GM18858 (cell line): ENCODE data around the gene RAD51B.
"Not testable (repeated sequence)": the region's sequence is repeated elsewhere in the genome, so short reads cannot be mapped to it uniquely, and the experiment has no call there.

ENCODE experiments used
- ATAC-seq: cut with Tn5 transposase; IDR thresholded peaks from one replicate; pipeline ENCODE4 v1.9.1; 2021; ENCODE audit not compliant: unreplicated experiment

RAD51B gene

GRCh38 chr14:68414121-68414520 is 594.5 kb downstream of the RAD51B start:
- ATAC-seq = no peak

GRCh38 chr14:68416171-68416570 is 596.6 kb downstream of the RAD51B start:
- no peak for ATAC-seq

GRCh38 chr14:68417009-68417650 is 597.6 kb downstream of the RAD51B start:
- no peak for ATAC-seq

DNA sequence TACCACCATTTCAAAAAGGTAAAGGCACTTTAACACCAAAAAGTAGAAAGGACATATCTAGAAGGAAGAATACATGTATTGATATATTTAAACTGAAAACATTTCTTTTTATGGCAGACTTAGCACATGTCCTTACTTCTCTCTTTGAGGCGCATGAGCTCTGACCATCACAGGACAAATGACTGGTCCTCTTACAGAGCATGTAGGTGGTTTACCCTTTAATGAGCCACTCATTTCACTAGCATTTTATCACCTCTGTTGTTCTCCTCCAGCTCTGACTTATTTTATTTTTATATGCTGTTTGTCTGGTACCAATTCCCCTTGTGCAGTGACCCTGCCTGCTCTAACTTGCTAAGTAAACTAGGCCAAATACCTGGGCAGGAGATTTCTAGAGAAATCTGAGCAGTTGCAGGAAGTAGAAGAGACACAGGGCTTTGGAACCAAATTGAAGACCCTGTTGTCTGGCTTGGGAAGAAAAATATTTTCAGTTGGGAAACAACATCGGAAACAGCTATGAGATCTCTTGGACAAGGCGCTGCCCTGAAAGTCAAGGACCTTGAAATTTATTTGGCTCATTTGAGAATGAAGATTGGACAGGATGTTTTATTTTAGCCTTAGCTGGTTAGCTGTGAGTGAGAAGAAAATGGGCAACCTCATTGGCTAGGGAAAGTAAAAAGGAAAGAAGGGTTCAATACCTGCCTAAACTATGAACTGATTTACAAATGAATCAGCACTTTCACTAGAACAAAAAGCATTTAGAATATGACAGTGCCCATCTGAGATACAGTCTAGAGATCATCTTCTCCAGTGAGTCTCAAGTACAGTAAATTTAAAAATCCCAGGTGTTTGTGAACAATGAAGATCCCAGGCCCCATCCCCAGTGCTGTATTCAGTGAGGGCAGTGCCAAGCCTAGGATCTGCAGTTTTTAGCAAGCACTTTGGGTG is 598.9 kb downstream of the RAD51B start:
- no peak for ATAC-seq

DNA sequence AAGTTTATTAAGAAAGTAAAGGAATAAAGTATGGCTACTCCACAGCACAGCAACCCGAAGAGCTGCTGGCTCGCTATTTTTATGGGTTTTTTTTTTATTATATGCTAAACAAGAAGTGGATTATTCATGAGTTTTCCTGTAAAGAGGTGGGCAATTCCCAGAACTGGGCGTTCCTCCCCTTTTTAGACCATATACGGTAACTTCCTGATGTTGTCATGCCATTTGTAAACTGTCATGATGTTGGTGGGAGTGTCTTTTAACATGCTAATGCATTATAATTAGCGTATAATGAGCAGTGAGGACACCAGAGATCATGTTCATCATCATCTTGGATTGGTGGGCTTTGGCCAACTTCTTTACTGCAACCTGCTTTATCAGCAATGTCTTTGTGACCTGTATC is 600.8 kb downstream of the RAD51B start:
- no peak for ATAC-seq

DNA sequence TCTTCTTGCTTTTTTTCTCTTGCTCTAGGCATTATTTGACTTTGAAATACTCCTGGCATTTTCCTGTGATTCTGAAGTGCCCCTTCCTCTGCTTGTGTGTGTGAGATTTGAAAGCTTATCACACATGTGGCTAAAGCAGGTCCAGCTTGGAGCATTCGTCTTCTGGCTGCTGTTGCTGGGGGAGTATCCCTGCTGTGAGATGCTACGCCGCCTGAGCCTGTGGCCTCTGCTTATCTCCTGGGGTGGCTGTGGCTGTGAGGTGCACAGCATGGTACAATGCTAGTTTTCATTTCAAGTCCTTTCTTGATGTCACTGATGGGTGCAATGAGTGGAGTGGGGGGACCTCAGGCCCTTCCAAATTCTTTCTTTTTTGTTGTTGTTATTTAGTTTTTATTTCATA is 601.5 kb downstream of the RAD51B start:
- no peak for ATAC-seq

DNA sequence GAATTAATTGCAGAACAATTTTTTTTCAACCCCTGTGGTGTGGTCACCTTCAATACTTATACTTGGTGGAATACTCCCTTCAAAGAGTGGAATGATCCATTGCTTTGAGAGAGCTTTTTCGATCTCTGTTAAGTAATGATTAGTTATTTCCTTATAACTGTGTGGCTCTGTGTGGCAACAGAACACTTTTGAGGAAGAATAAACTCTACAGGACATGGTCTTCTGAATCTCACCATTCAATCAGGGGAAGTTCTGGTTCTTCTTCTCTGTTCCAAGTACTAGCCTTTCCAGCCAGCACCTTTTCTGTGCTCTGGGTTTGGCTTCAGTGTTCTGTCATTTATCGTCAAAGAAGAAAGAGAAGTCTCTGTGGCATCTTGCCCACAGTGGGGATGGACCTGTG is 604.1 kb downstream of the RAD51B start:
- no peak for ATAC-seq

- ATAC-seq = no peak
These were observed 605.0 kb downstream of the RAD51B start for GRCh38 chr14:68424443-68425172.

- no peak for ATAC-seq
These were observed 607.3 kb downstream of the RAD51B start for GRCh38 chr14:68426661-68427549.

DNA sequence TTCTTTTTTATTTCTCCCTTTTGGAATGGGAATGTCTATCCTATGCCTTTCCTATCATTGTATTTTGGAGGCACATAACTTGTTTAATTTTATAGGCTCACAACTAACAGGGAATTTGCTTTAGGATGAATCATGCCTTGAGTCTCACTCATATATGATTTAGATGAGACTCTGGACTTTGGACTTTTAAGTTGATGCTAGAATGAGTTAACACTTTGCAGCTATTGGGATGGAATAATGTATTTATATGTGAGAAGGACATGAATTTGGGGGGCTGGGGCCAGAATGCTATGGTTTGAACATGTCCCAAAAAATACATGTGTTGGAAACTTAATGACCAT is 607.9 kb downstream of the RAD51B start:
- no peak for ATAC-seq

GRCh38 chr14:68428900-68429299 is 609.3 kb downstream of the RAD51B start:
- ATAC-seq = not testable (repeated sequence)

GRCh38 chr14:68434173-68434572 is 614.6 kb downstream of the RAD51B start:
- ATAC-seq = not testable (repeated sequence)

DNA sequence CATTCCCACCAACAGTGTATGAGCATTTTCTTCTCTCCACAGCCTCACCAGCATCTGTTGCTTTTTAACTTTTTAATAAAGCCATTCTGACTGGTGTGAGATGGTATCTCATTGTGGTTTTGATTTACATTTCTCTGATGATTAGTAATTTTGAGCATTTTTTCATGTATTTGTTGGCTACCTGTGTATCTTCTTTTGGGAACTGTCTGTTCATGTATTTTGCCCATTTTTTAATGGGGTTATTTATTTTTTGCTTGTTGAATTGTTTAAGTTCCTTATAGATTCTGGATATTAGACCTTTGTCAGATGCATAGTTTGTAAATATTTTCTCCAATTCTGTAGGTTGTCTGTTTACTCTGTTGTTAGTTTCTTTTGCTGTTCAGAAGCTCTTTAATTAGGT is 616.1 kb downstream of the RAD51B start:
- not testable (repeated sequence) for ATAC-seq

DNA sequence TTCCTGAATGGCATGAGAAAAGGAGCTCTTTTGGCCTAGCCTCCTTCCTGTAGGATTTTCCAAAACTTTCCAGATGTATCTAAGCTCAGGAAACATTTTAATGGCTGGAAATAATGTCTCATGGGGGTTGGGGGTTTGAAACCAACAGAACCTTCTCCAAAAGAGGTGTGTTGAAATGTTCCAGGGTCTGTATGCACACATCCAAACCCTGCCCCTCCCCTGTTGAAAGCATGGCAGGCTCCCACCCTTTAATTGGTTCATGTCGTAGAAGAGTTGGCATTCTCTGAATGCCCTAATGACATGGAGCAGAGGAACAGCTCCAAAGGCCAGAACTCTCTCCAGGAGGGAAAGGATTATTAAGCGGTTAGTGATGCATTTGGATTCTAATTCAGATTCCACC is 620.1 kb downstream of the RAD51B start:
- ATAC-seq = no peak

GRCh38 chr14:68440820-68441219 is 621.2 kb downstream of the RAD51B start:
- ATAC-seq = no peak

- ATAC-seq = no peak
These were observed 622.0 kb downstream of the RAD51B start for GRCh38 chr14:68441542-68441941.

DNA sequence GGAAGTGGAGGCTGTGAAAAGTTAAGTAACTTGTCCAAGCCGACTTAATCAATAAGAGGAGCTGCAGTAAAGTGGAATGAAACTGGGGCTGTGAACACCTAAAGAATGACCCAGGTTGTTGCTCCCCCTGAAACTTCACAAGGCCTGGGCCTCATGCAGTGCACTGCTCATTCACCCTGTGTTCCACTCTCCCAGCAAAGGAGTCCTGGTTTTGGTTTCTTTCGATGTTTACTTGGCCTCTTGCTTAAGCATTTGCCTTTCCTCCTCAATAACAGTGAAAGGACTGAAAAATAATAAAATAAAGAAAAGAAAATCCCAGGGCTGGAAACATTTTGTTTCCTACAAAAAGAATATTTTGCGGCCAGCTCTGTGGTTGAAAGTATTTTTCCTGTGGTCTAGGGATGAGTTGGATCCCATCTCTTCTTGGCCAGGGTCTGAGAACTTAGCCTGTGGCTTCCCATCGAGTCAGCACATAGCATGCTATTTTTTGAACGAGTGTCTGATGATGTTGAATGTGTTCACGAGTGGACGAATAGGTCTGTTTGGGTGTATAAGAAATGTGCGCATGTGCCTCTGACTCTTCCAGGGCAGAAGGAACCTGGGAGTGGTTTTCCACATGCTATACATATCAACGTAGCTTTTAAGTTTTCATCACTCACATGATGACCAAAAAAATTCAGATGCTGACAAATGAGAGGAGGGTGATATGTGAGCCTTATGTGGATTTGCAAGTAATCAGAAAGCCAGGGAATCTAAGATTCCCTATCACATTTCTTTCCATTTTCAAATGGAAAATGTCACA is 623.5 kb downstream of the RAD51B start:
- no peak for ATAC-seq

DNA sequence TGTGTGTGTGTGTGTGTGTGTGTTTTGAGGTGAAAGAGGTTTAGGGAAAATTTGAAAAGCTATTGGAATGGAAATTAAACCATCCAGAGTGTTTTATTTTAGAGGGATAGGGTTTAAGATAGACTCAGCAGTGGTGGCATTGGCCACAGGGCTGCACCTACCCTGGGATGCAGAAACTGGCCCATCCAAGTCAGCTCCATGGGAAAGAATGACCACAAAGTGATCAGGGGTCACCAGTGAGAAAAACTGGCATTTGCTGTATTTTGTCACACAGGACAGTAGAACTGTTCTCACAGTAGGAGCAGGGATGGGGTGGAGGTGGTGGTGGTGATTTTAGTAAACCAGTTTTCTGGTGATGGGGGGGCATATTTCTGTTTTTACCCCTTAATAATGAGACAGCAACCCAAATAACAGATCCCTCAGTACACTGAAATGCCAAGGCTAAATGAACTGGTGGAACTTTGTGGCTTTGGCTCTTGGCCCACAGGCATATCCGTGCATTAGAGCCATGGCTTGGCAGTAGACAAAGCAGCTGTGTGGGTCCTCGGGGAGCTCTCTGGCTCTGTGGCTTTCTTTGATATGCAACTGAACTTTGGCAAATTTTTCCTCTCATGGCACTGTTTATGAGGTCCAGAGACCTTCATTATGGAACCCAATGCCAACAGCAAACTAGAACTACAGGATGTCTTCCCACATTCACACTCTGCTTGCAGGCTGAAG is 625.0 kb downstream of the RAD51B start:
- no peak for ATAC-seq
